ENCODE data around the gene SLC35D2.

GRCh38 chr9:96274939-96275338 lies 108.6 kb downstream of the SLC35D2 start:
- TF ChIP-seq CTCF (IDR thresholded peaks at IDR 0.05), result no peak
- TF ChIP-seq ZFX (IDR thresholded peaks at IDR 0.05; ENCODE audit: borderline replicate concordance), result no peak
